ENCODE measurements around the gene F11R. TPM values are rescaled to one million over a fixed set of nuclear protein-coding genes. Genes with fewer than 3 reads are reported as not detected.
A peak's percentile ranks its signal among the peaks of the same experiment; 100 is the strongest.
"Not testable (repeated sequence)": the region's sequence is repeated elsewhere in the genome, so short reads cannot be mapped to it uniquely, and the experiment has no call there.

Gene F11R
- total RNA-seq, 1 experiment from 2014 or later = 196 TPM

DNA sequence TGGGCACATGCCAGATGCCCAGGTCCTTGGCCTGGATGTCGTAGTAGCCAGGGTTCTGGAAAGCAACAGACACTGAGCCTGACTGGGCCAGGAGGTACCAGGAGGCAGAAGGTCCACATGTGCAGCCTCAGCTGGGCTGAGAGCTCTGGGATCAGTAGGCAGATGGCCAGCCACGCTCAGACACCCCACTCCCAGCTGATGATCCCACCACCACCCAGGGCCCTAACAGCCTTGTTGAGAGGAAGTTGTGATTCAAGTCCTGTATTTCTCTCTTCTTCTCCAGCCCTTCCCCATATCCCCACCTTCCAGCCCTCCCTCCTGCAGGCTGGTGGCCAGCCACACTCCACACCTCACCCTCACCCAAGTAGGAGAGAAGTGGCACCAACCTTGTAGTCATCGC, 70.3 kb downstream of the F11R start:
- no peaks in the 10 kb centered on the region; the same call in 1 of the 2 replicates for H3K9me3 ChIP-seq
- no peak for DNase-seq
- no TSS peak for BruUV-seq (replicated peaks)
- no peaks in the 10 kb centered on the region for H3K27me3 ChIP-seq (replicated peaks; ENCODE audit: control insufficient read depth, insufficient read depth, low read length)
- Mint-ChIP-seq H3K27me3 (ENCODE audit: insufficient read depth, unreplicated experiment) (no peaks in the 10 kb centered on the region), H3K9me3 (ENCODE audit: unreplicated experiment) (no peaks in the 10 kb centered on the region), H3K36me3 (ENCODE audit: insufficient read depth, unreplicated experiment) (peaks cover 8% of the 10 kb centered on the region), H3K4me1 (ENCODE audit: low read depth, unreplicated experiment) (peaks cover 45% of the 10 kb centered on the region), H3K27ac (ENCODE audit: unreplicated experiment) (peak overlapping the region; percentile 70), H3K4me3 (ENCODE audit: unreplicated experiment) (no peak overlapping the region)
- CTCF ChIA-PET = interaction anchor here (0.8 to 2.0 kb wide), 5 partner anchors 84 to 224 kb away, joined by 3 to 12 read pairs (median 4); no protein-coding TSS in a partner anchor
- TF ChIP-seq, protein P1, sequence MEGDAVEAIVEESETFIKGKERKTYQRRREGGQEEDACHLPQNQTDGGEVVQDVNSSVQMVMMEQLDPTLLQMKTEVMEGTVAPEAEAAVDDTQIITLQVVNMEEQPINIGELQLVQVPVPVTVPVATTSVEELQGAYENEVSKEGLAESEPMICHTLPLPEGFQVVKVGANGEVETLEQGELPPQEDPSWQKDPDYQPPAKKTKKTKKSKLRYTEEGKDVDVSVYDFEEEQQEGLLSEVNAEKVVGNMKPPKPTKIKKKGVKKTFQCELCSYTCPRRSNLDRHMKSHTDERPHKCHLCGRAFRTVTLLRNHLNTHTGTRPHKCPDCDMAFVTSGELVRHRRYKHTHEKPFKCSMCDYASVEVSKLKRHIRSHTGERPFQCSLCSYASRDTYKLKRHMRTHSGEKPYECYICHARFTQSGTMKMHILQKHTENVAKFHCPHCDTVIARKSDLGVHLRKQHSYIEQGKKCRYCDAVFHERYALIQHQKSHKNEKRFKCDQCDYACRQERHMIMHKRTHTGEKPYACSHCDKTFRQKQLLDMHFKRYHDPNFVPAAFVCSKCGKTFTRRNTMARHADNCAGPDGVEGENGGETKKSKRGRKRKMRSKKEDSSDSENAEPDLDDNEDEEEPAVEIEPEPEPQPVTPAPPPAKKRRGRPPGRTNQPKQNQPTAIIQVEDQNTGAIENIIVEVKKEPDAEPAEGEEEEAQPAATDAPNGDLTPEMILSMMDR (IDR thresholded peaks at IDR 0.05; ENCODE audit: insufficient read depth in 1 of 2, low read depth in 1 of 2, low read length in 1 of 2, severe bottlenecking in 1 of 2, unreplicated experiment in 1 of 2) = no peak
- no peaks in the 10 kb centered on the region; the same call in 1 of the 2 replicates for H3K36me3 ChIP-seq (ENCODE audit: control insufficient read depth, insufficient read depth, low read length)
- intact Hi-C loops (cut with micrococcal nuclease; ENCODE audit: unreplicated experiment) = loop anchor here (1.0 to 5.0 kb wide), 5 partner anchors 7 to 269 kb away; partner anchors contain the start of gene KLHDC9
- POLR2A ChIA-PET = no interaction called here
- no peak overlapping the region for H3K4me3 ChIP-seq (ENCODE audit: low read depth, low read length)
- peaks cover 47% of the 10 kb centered on the region for H3K4me1 ChIP-seq

DNA sequence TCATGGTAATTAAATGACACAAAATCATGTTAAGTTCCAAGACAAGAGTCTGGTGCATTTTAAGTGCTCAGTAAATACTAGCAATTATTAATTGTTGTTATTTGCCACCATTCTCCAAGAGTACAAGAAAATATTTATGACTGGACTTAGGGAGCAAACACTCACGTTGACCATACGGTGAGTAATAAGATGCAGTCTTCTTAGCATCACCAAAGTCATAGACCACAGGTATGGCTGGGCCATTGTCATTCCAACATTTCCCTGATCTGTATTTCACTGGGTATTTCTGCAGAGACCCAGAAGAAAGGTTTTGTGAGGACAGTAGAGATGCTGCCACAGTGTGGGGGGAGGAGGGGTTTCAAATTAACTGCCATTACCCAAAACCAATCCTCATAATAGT, 71.1 kb downstream of the F11R start:
- H3K27ac Mint-ChIP-seq (ENCODE audit: unreplicated experiment) = peak overlapping the region; percentile 74
- intact Hi-C loops (cut with micrococcal nuclease; ENCODE audit: unreplicated experiment) = loop anchor here (1.0 to 5.0 kb wide), 4 partner anchors 39 to 173 kb away; partner anchors contain the start of gene KLHDC9
- BruUV-seq (replicated peaks) = no TSS peak
- H3K4me1 Mint-ChIP-seq (ENCODE audit: low read depth, unreplicated experiment) = peaks cover 45% of the 10 kb centered on the region
- no peaks in the 10 kb centered on the region for H3K9me3 Mint-ChIP-seq (ENCODE audit: unreplicated experiment)
- POLR2A ChIA-PET = no interaction called here
- no peak overlapping the region for H3K4me3 ChIP-seq (ENCODE audit: low read depth, low read length)
- no peak overlapping the region for H3K4me3 Mint-ChIP-seq (ENCODE audit: unreplicated experiment)
- H3K27me3 ChIP-seq (replicated peaks; ENCODE audit: control insufficient read depth, insufficient read depth, low read length) = no peaks in the 10 kb centered on the region
- DNase-seq = no peak
- CTCF ChIA-PET = no interaction called here
- H3K27me3 Mint-ChIP-seq (ENCODE audit: insufficient read depth, unreplicated experiment) = no peaks in the 10 kb centered on the region
- peaks cover 8% of the 10 kb centered on the region for H3K36me3 Mint-ChIP-seq (ENCODE audit: insufficient read depth, unreplicated experiment)
- H3K9me3 ChIP-seq = no peaks in the 10 kb centered on the region; the same call in 1 of the 2 replicates
- H3K36me3 ChIP-seq (ENCODE audit: control insufficient read depth, insufficient read depth, low read length) = no peaks in the 10 kb centered on the region; the same call in 1 of the 2 replicates
- TF ChIP-seq, protein P1 (IDR thresholded peaks at IDR 0.05; ENCODE audit: insufficient read depth in 1 of 2, low read depth in 1 of 2, low read length in 1 of 2, severe bottlenecking in 1 of 2, unreplicated experiment in 1 of 2) = no peak
- peaks cover 47% of the 10 kb centered on the region for H3K4me1 ChIP-seq

DNA sequence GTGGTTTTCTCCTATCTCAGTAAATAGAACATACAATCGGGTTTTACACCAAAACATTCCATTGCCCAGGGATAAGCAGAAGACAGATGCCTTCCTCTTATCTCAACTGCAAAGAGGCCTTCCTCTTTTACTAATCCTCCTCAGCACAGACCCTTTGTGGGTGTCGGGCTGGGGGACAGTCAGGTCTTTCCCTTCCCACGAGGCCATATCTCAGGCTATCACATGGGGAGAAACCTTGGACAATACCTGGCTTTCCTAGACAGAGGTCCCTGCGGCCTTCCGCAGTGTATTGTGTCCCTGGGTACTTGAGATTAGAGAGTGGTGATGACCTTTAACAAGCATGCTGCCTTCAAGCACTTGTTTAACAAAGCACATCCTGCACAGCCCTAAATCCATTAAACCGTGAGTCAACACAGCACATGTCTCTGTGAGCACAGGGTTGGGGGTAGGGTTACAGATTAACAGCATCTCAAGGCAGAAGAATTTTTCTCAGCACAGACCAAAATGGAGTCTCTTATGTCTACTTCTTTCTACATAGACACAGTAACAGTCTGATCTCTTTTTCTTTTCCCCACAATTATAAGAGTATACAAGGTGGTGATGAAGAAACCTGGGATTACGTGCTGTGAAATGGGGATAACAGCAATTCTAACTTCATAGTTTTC, 71.6 kb downstream of the F11R start:
- BruUV-seq (replicated peaks); POLR2A ChIA-PET; H3K9me3 Mint-ChIP-seq (ENCODE audit: unreplicated experiment); H3K27me3 ChIP-seq (replicated peaks; ENCODE audit: control insufficient read depth, insufficient read depth, low read length); H3K9me3 ChIP-seq; H3K27me3 Mint-ChIP-seq (ENCODE audit: insufficient read depth, unreplicated experiment); H3K4me3 ChIP-seq (ENCODE audit: low read depth, low read length); H3K36me3 ChIP-seq (ENCODE audit: control insufficient read depth, insufficient read depth, low read length); H3K36me3 Mint-ChIP-seq (ENCODE audit: insufficient read depth, unreplicated experiment); CTCF ChIA-PET: not testable (repeated sequence)
- H3K4me1 ChIP-seq = peaks cover 43% of the 10 kb centered on the region
- H3K4me1 Mint-ChIP-seq (ENCODE audit: low read depth, unreplicated experiment) = peaks cover 45% of the 10 kb centered on the region
- peak overlapping the region; percentile 55 for H3K4me3 Mint-ChIP-seq (ENCODE audit: unreplicated experiment)
- DNase-seq = peak; percentile 87 to 94
- intact Hi-C loops (cut with micrococcal nuclease; ENCODE audit: unreplicated experiment) = loop anchor here (1.0 kb wide), 2 partner anchors 38 to 83 kb away; no protein-coding TSS in a partner anchor
- H3K27ac Mint-ChIP-seq (ENCODE audit: unreplicated experiment) = peak overlapping the region; percentile 74

DNA sequence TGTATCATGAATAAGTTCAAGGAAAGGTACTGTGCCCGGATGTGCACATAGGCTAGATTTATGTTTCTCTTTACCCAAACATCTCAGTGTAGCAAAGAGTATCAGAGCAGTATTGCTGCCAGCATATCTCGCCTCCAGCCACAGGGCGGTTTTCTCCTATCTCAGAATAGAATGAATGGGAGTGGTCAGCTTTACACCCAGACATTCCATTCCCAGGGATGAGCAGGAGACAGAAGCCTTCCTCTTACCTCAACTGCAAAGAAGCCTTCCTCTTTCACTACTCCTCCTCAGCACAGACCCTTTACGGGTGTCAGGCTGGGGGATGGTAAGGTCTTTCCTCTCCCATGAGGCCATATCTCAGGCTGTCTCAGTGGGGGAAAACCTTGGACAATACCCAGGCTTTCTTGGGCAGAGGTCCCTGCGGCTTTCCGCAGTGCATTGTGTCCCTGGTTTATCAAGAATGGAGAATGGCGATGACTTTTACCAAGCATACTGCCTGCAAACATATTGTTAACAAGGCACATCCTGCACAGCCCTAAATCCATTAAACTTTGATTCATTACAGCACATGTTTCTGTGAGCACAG, 73.7 kb downstream of the F11R start:
- H3K4me3 ChIP-seq (ENCODE audit: low read depth, low read length) = not testable (repeated sequence)

DNA sequence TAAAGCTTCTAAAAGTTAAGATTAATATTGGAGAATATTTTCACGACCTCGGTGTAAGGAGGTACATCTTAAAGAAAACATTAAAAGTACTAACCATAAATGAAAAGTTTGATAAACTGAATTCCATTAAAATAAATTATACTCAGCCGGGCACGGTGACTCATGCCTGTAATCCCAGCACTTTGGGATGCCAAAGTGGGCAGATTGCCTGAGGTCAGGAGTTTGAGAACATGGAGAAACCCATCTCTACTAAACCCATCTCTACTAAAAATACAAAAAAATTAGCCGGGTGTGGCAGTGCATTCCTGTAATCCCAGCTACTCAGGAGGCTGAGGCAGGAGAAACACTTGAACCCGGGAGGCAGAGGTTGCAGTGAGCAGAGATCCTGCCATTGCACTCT, 75.1 kb downstream of the F11R start:
- H3K36me3 ChIP-seq (ENCODE audit: control insufficient read depth, insufficient read depth, low read length); POLR2A ChIA-PET; BruUV-seq (replicated peaks); H3K36me3 Mint-ChIP-seq (ENCODE audit: insufficient read depth, unreplicated experiment); H3K4me3 ChIP-seq (ENCODE audit: low read depth, low read length); H3K27ac Mint-ChIP-seq (ENCODE audit: unreplicated experiment); intact Hi-C loops (cut with micrococcal nuclease; ENCODE audit: unreplicated experiment); CTCF ChIA-PET; H3K27me3 ChIP-seq (replicated peaks; ENCODE audit: control insufficient read depth, insufficient read depth, low read length); H3K9me3 ChIP-seq; DNase-seq; H3K9me3 Mint-ChIP-seq (ENCODE audit: unreplicated experiment); H3K27me3 Mint-ChIP-seq (ENCODE audit: insufficient read depth, unreplicated experiment); H3K4me3 Mint-ChIP-seq (ENCODE audit: unreplicated experiment): not testable (repeated sequence)
- peaks cover 40% of the 10 kb centered on the region for H3K4me1 ChIP-seq
- peaks cover 33% of the 10 kb centered on the region for H3K4me1 Mint-ChIP-seq (ENCODE audit: low read depth, unreplicated experiment)

More for the DNA sequence above, 73.7 kb downstream of the F11R start:
- peaks cover 39% of the 10 kb centered on the region for H3K4me1 Mint-ChIP-seq (ENCODE audit: low read depth, unreplicated experiment)
- peak; percentile 30 to 51 for DNase-seq
- H3K27me3 ChIP-seq (replicated peaks; ENCODE audit: control insufficient read depth, insufficient read depth, low read length); POLR2A ChIA-PET; H3K9me3 Mint-ChIP-seq (ENCODE audit: unreplicated experiment); intact Hi-C loops (cut with micrococcal nuclease; ENCODE audit: unreplicated experiment); BruUV-seq (replicated peaks); H3K27me3 Mint-ChIP-seq (ENCODE audit: insufficient read depth, unreplicated experiment); H3K36me3 Mint-ChIP-seq (ENCODE audit: insufficient read depth, unreplicated experiment); CTCF ChIA-PET; H3K36me3 ChIP-seq (ENCODE audit: control insufficient read depth, insufficient read depth, low read length); H3K9me3 ChIP-seq; H3K4me3 Mint-ChIP-seq (ENCODE audit: unreplicated experiment): not testable (repeated sequence)
- H3K27ac Mint-ChIP-seq (ENCODE audit: unreplicated experiment) = peak overlapping the region; percentile 74
- H3K4me1 ChIP-seq = peaks cover 43% of the 10 kb centered on the region
